ENCODE results near the gene CD22.

DNA sequence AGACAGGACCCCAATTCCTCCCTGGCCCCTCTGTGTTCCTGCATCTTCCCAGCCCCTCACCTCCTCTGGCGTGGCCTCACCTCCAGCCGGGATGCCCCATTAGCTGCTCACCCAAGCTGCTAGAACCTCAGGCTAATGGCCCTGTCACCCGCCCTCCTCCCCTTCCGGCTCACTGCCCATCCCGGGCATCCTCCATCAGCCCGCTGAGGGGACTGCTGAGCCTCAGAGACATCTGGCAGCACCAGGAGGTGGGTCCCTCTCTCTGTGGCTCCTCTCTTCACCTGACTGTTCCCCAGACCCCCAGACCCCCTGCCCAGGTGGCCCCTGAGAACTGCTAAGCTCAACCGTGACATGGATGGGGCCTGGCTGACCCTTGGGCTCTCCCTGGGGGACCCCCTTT, 21.6 kb downstream of the CD22 start:
- TF ChIP-seq, protein P1, sequence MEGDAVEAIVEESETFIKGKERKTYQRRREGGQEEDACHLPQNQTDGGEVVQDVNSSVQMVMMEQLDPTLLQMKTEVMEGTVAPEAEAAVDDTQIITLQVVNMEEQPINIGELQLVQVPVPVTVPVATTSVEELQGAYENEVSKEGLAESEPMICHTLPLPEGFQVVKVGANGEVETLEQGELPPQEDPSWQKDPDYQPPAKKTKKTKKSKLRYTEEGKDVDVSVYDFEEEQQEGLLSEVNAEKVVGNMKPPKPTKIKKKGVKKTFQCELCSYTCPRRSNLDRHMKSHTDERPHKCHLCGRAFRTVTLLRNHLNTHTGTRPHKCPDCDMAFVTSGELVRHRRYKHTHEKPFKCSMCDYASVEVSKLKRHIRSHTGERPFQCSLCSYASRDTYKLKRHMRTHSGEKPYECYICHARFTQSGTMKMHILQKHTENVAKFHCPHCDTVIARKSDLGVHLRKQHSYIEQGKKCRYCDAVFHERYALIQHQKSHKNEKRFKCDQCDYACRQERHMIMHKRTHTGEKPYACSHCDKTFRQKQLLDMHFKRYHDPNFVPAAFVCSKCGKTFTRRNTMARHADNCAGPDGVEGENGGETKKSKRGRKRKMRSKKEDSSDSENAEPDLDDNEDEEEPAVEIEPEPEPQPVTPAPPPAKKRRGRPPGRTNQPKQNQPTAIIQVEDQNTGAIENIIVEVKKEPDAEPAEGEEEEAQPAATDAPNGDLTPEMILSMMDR (IDR thresholded peaks at IDR 0.05): no peak
- TF ChIP-seq POLR2A (IDR thresholded peaks at IDR 0.05): no peak
